Measurements from ENCODE around the gene FAM131B.

The FAM131B gene

GRCh38 chr7:143356414-143357050, 6.0 kb downstream of the FAM131B start:
- FAIRE-seq, result no peak

GRCh38 chr7:143355450-143356385, 6.8 kb downstream of the FAM131B start:
- FAIRE-seq, result no peak

- no peak for FAIRE-seq
Observed at GRCh38 chr7:143354965-143355364, 7.5 kb downstream of the FAM131B start.

- no peak for FAIRE-seq
Observed at GRCh38 chr7:143354376-143354775, 8.1 kb downstream of the FAM131B start.

GRCh38 chr7:143352531-143353002, 9.9 kb downstream of the FAM131B start:
- FAIRE-seq, result no peak

- no peak for FAIRE-seq
Observed at GRCh38 chr7:143351574-143351973, 10.9 kb downstream of the FAM131B start.

GRCh38 chr7:143351060-143351459, 11.5 kb downstream of the FAM131B start:
- no peak for FAIRE-seq

GRCh38 chr7:143347950-143348349, 14.6 kb downstream of the FAM131B start:
- no peak for FAIRE-seq

GRCh38 chr7:143346018-143346417, 16.5 kb downstream of the FAM131B start:
- no peak for FAIRE-seq

- FAIRE-seq, result no peak
Observed at GRCh38 chr7:143345428-143345900, 17.0 kb downstream of the FAM131B start.

GRCh38 chr7:143343596-143343995, 18.9 kb downstream of the FAM131B start:
- FAIRE-seq, result no peak

- no peak for FAIRE-seq
Observed at GRCh38 chr7:143341842-143342241, 20.7 kb downstream of the FAM131B start.

GRCh38 chr7:143337216-143337615, 25.3 kb downstream of the FAM131B start:
- no peak for FAIRE-seq

GRCh38 chr7:143334244-143334643, 28.3 kb downstream of the FAM131B start:
- FAIRE-seq, result no peak

GRCh38 chr7:143331179-143331801, 31.2 kb downstream of the FAM131B start:
- FAIRE-seq, result no peak

GRCh38 chr7:143329471-143330170, 32.9 kb downstream of the FAM131B start:
- no peak for FAIRE-seq

GRCh38 chr7:143327903-143328302, 34.6 kb downstream of the FAM131B start:
- no peak for FAIRE-seq

GRCh38 chr7:143325240-143325639, 37.3 kb downstream of the FAM131B start:
- FAIRE-seq, result no peak

GRCh38 chr7:143323653-143324052, 38.9 kb downstream of the FAM131B start:
- no peak for FAIRE-seq

GRCh38 chr7:143322760-143323633, 39.5 kb downstream of the FAM131B start:
- no peak for FAIRE-seq

GRCh38 chr7:143321734-143322133, 40.8 kb downstream of the FAM131B start:
- no peak for FAIRE-seq

- no peak for FAIRE-seq
Observed at GRCh38 chr7:143321242-143321641, 41.3 kb downstream of the FAM131B start.
